Karpas-422 (cell line): ENCODE results near the gene CFAP92. TPM values are rescaled to one million over a fixed set of nuclear protein-coding genes. Genes with fewer than 3 reads are reported as not detected.

Source experiments
- DNase-seq: peaks from one replicate; pipeline ENCODE4 v3.0.0-alpha.2; 2015
- H2AFZ ChIP-seq: fragments of 200-600 bp; sonication (generic); 2 replicates; pipeline ENCODE4 v1.6.1; 2014; ENCODE audit warnings: antibody characterized with exemption, low read length, mixed read lengths
- H3K27ac ChIP-seq: fragments of 200-600 bp; sonication (generic); 2 replicates; pipeline ENCODE4 v1.5.1; 2014; ENCODE audit warnings: mild to moderate bottlenecking, low read length, moderate library complexity
- H3K27me3 ChIP-seq: fragments of 200-600 bp; sonication (generic); 2 replicates; pipeline ENCODE4 v1.6.1; 2014; ENCODE audit warnings: low read length, mixed read lengths
- H3K36me3 ChIP-seq: fragments of 200-600 bp; sonication (generic); 2 replicates; pipeline ENCODE4 v1.6.1; 2014; ENCODE audit warnings: low read length, mixed read lengths; ENCODE audit not compliant: insufficient read depth
- H3K4me1 ChIP-seq: fragments of 200-600 bp; sonication (generic); 2 replicates; pipeline ENCODE4 v1.6.1; 2014; ENCODE audit warnings: mild to moderate bottlenecking, low read length, mixed read lengths
- H3K4me2 ChIP-seq: fragments of 200-600 bp; sonication (generic); 2 replicates; pipeline ENCODE4 v1.6.1; 2014; ENCODE audit warnings: low read length, low read depth, mild to moderate bottlenecking; ENCODE audit not compliant: poor library complexity, severe bottlenecking
- H3K4me3 ChIP-seq: fragments of 200-600 bp; sonication (generic); 2 replicates; pipeline ENCODE4 v1.5.1; 2014; ENCODE audit warnings: mild to moderate bottlenecking, antibody characterized with exemption, low read length, mixed read lengths
- H3K79me2 ChIP-seq: fragments of 200-600 bp; sonication (generic); 2 replicates; pipeline ENCODE4 v1.6.1; 2014; ENCODE audit warnings: mild to moderate bottlenecking, low read length, mixed read lengths
- H3K9ac ChIP-seq: fragments of 200-600 bp; sonication (generic); 2 replicates; pipeline ENCODE4 v1.6.0; 2014; ENCODE audit warnings: low read length
- H3K9me2 ChIP-seq: fragments of 200-600 bp; sonication (generic), shearing (Covaris generic); replicated peaks from 2 replicates; pipeline ENCODE4 v1.6.0; 2014; ENCODE audit warnings: mild to moderate bottlenecking, low read length, moderate library complexity; ENCODE audit not compliant: insufficient read depth
- H3K9me3 ChIP-seq: fragments of 300-700, 200-600 bp; sonication (generic); 2 replicates; pipeline ENCODE4 v1.6.1; 2014; ENCODE audit warnings: low read length, mixed read lengths
- H4K20me1 ChIP-seq: fragments of 200-600 bp; sonication (generic); 2 replicates; pipeline ENCODE4 v1.6.1; 2014; ENCODE audit warnings: mild to moderate bottlenecking, antibody characterized with exemption, low read length, low read depth; ENCODE audit not compliant: insufficient read depth
- total RNA-seq: library from RNA; depleted of rRNA; stranded (reverse); fragments of >200 nt; shearing (Covaris generic); gene quantifications from 2 replicates; pipeline ENCODE4 v1.2.3, GENCODE V29; 2014; ENCODE audit warnings: low replicate concordance

Gene CFAP92
- total RNA-seq, 1 experiment from 2014 or later, result not detected

DNA sequence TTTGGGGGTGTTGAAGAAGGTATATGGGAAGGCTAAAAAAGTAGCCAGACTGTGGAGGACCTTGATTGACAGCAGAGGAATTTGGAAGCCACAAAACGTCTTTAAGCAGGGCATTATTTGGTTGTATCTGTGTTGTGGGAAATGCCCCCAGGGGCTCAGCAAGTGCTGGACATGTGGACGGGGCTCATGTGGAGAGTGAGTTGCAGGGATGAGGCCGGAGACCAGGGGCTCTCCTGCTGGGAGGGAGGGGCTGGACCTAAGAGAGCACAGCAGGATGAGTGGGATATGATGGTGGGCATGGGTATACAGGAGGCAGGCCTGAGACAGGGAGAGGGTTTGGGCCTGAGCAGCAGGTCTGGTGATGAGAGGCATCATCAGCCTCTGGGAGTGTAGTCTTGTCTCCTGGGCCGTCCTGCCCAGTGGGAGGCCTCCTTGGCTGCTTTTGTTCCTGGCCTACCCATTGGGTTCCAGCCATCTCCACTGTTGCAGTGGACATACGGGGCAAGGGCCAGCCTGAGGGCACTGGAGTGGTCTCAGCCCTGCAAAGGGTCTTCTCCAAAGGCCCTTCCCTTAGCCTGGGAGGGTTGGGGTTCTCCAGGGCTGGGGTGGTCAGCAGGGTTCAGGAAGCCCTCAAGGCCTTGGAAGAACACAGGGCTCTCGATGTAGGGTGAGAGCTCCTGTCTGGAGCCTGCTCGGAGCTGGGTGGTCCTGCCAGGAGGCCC is 86.9 kb downstream of the CFAP92 start:
- Histone ChIP-seq H3K27ac (no peak overlapping the region), H3K9me3 (no peaks in the 10 kb centered on the region), H2AFZ (no peak overlapping the region), H3K36me3 (peaks cover 13% of the 10 kb centered on the region), H3K79me2 (no peaks in the 10 kb centered on the region), H3K4me1 (peaks cover 17% of the 10 kb centered on the region), H3K27me3 (no peaks in the 10 kb centered on the region), H4K20me1 (no peaks in the 10 kb centered on the region), H3K4me3 (no peak overlapping the region), H3K9ac (no peak overlapping the region), H3K9me2 (no peaks in the 10 kb centered on the region), H3K4me2 (no peak overlapping the region)
- no peak for DNase-seq

DNA sequence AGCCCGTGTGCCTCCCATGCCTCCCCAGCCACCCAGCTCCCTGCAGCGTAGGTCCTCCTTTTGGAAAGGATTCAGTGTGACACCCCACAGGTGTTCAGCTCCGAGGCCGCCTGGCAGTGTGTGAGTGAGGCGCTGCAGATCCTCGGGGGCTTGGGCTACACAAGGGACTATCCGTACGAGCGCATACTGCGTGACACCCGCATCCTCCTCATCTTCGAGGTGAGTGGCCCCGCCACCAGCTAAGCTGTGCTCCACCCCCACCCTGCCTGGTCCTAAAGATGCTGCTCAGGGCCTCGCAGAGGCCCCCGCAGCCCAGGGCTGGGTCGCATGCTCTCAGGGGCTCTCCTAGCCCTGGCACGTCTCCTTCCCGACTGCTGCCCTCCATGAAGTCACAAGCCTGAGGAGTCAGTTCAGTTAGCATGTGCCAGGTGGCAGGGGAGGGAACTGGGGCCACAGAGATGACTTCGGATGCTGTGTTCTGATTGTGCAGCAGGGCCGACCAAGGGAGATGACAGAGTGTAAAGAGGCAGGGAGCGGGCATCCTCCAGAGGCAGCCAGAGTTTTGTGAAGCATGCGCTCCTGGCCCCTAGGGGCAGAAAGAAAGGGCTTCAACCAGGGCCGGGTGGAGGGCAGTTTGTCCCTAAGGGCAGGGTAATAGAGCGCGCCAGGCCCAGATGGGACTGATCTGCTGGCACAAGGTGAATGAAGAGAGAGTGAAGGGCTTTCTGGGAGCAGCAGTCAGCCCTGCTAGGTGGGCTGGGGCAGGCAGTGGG is 87.7 kb downstream of the CFAP92 start:
- DNase-seq, result no peak
- no peak overlapping the region for H3K4me2 ChIP-seq

DNA sequence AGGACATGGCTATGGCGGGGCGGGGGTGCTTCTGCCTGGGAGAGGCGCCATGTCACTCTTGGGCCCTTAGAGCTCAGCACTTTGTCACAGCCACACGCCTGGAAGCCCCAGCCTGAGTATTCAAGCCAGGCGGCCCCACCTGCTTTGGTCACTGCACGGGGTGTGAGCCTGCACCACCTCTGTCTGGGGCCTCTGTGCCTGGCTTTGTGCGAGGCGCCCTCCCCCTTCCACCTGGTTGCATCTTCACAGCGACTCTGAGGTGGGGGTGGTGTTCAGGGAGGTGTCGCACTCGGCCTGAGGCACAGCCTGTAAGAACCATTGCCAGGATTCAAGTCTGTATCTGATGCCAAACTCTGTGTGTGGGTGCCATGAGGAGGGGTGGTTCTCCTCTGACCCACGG is 90.4 kb downstream of the CFAP92 start:
- H3K27me3 ChIP-seq, result no peaks in the 10 kb centered on the region
- H3K9ac ChIP-seq, result no peak overlapping the region
- H3K9me3 ChIP-seq, result no peaks in the 10 kb centered on the region
- no peak overlapping the region for H3K4me3 ChIP-seq
- H3K4me2 ChIP-seq, result no peak overlapping the region
- H3K27ac ChIP-seq, result no peak overlapping the region
- H3K79me2 ChIP-seq, result no peaks in the 10 kb centered on the region
- peaks cover 17% of the 10 kb centered on the region for H3K4me1 ChIP-seq
- no peaks in the 10 kb centered on the region for H3K9me2 ChIP-seq
- H3K36me3 ChIP-seq, result peaks cover 27% of the 10 kb centered on the region
- no peaks in the 10 kb centered on the region for H4K20me1 ChIP-seq
- H2AFZ ChIP-seq, result no peak overlapping the region
- DNase-seq, result no peak

More for the DNA sequence above, 87.7 kb downstream of the CFAP92 start:
- no peaks in the 10 kb centered on the region for H3K27me3 ChIP-seq
- no peak overlapping the region for H3K27ac ChIP-seq
- no peaks in the 10 kb centered on the region for H3K9me2 ChIP-seq
- no peaks in the 10 kb centered on the region for H3K79me2 ChIP-seq
- H3K9me3 ChIP-seq, result no peaks in the 10 kb centered on the region
- H3K4me3 ChIP-seq, result no peak overlapping the region
- no peak overlapping the region for H2AFZ ChIP-seq
- H3K9ac ChIP-seq, result no peak overlapping the region
- no peaks in the 10 kb centered on the region for H4K20me1 ChIP-seq
- peaks cover 19% of the 10 kb centered on the region for H3K36me3 ChIP-seq
- peaks cover 17% of the 10 kb centered on the region for H3K4me1 ChIP-seq

DNA sequence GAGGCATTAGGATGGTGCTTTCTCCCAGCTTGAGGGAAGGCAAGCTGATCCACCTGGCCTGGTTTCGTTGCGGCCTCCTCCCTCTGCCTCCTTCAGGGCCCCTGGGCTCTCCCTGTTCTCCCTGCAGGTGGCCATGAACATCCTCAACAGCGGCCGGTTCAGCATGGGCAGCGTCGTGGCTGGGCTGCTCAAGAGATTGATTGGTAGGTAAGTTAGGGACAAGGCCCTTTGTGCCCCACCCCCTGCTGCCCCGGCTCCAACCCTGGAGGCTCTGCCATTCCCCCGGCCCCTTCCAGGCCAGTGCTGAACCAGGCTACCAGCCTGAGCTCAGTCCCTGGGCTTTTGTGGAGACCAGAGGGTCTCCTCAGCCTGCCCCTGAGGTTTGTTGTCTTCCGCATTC is 91.5 kb downstream of the CFAP92 start:
- Histone ChIP-seq H3K79me2 (no peaks in the 10 kb centered on the region), H3K9ac (no peak overlapping the region), H3K4me3 (no peak overlapping the region), H2AFZ (no peak overlapping the region), H4K20me1 (no peaks in the 10 kb centered on the region), H3K27me3 (no peaks in the 10 kb centered on the region), H3K36me3 (peaks cover 30% of the 10 kb centered on the region), H3K9me2 (no peaks in the 10 kb centered on the region), H3K27ac (no peak overlapping the region), H3K4me1 (peaks cover 17% of the 10 kb centered on the region), H3K4me2 (no peak overlapping the region), H3K9me3 (no peaks in the 10 kb centered on the region)
- no peak for DNase-seq

DNA sequence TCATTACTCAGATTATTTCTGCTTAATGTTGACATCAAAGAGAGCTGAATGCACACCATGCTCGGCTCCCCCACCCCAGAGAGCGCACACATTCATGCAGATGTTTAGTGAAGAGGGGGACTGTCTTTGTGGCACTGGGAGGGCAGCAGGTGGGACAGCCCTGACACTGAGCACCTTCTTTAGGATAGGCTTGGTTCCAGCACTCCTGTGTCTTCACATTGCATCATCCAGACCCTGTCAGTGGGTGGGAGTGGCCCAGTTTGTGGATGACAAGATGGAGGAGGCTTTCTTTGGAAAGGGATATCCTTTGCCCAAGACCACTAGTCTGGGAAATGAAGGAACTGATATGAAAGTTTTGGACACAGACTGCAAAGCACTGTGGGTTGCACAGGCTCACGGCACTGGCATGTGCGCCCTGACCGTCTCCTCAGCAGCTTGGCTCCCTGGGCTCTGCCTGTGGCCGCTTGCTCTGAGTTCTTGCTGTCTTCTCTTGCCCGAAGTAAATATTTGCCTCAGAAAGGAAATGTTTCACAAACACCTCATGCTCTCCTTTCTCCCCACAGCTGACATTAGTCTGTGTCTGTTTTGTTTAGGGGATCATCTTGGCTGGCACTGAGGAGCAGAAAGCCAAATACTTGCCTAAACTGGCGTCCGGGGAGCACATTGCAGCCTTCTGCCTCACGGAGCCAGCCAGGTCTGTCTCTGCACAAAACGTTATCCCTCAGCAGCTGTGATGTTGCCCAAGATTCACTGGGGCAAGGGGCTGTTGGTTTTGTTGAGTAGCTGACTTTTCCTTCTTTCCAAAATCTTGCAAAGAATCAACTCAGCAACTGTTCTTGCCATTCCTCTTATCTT is 97.8 kb downstream of the CFAP92 start:
- H3K36me3 ChIP-seq, result peaks cover 34% of the 10 kb centered on the region
- H3K4me2 ChIP-seq, result no peak overlapping the region
- H3K9ac ChIP-seq, result no peak overlapping the region
- H3K4me3 ChIP-seq, result no peak overlapping the region
- H3K4me1 ChIP-seq, result no peaks in the 10 kb centered on the region
- peaks cover 8% of the 10 kb centered on the region for H3K79me2 ChIP-seq
- H3K9me3 ChIP-seq, result no peaks in the 10 kb centered on the region
- H4K20me1 ChIP-seq, result no peaks in the 10 kb centered on the region
- no peaks in the 10 kb centered on the region for H3K9me2 ChIP-seq
- no peak overlapping the region for H3K27ac ChIP-seq
- DNase-seq, result no peak
- no peak overlapping the region for H2AFZ ChIP-seq
- H3K27me3 ChIP-seq, result no peaks in the 10 kb centered on the region

DNA sequence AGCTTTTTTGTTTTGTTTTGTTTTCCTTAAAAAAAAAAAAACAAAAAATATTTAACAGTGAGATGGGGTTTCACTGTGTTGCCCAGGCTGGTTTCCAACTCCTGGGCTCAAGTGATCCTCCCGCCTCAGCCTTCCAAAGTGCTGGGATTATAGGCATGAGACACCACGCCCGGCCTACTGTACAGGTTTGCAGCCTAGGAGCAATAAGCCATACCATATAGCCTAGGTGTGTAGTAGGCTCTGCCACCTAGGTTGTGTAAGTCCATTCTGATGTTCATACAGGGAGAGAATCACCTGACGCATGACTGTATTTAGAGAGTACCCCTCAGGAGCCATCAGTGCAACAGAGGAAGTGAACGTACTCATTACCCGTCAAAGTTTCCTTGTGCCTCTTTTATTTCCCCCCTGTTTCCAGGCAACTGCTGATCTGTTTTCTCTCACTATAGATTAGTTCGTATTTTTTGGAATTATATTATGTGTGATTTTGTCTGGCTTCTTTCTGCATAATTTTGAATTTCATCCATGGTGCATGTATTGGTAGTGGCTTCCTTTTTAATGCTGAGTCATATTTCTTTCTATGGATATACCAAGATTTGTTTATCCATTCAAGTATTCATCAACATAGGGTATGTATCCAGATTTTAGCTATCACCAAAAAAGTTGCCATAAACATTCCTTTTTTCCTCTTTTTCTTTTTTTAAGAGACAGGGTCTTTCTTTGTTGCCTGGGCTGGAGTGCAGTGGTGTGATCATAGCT is 104.6 kb downstream of the CFAP92 start:
- no peak overlapping the region for H3K4me2 ChIP-seq

DNA sequence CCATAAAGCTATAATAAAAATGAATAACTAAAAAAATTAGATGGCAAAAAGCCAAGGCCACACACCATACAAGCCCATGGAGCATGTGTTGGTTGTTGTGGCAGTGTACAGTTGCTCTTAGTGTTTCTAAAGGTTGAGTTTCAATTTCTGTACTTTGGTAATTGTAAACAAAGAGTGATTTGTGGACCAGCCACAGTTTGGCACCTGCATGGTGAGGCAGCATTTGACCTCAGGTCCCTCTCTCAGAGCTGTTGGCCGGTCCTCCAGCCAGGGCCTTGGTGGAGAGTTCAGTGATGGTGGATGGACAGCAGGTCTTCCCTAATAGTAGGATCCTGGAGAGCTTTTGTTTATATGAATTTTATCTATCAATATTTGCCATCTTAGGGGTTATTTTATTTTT is 108.9 kb downstream of the CFAP92 start:
- Histone ChIP-seq H3K4me2 (no peak overlapping the region), H3K79me2 (peaks cover 59% of the 10 kb centered on the region), H3K4me3 (no peak overlapping the region), H3K27me3 (no peaks in the 10 kb centered on the region), H3K36me3 (peaks cover 24% of the 10 kb centered on the region), H2AFZ (no peak overlapping the region), H3K9me3 (no peaks in the 10 kb centered on the region), H3K27ac (no peak overlapping the region), H3K4me1 (peaks cover 22% of the 10 kb centered on the region), H3K9ac (no peak overlapping the region), H4K20me1 (no peaks in the 10 kb centered on the region), H3K9me2 (no peaks in the 10 kb centered on the region)
- DNase-seq, result no peak

More for the DNA sequence above, 104.6 kb downstream of the CFAP92 start:
- no peaks in the 10 kb centered on the region for H3K9me3 ChIP-seq
- peaks cover 26% of the 10 kb centered on the region for H3K79me2 ChIP-seq
- no peak overlapping the region for H3K4me3 ChIP-seq
- H3K9me2 ChIP-seq, result no peaks in the 10 kb centered on the region
- no peak for DNase-seq
- peaks cover 33% of the 10 kb centered on the region for H3K36me3 ChIP-seq
- H3K4me1 ChIP-seq, result no peaks in the 10 kb centered on the region
- no peak overlapping the region for H2AFZ ChIP-seq
- no peaks in the 10 kb centered on the region for H3K27me3 ChIP-seq
- H3K9ac ChIP-seq, result no peak overlapping the region
- H3K27ac ChIP-seq, result no peak overlapping the region
- H4K20me1 ChIP-seq, result no peaks in the 10 kb centered on the region
